Head of caudate nucleus (tissue), 42 donors: ENCODE results near the gene TUBB2B.
"Not testable (repeated sequence)": the region's sequence is repeated elsewhere in the genome, so short reads cannot be mapped to it uniquely, and the experiment has no call there.

Experiments used
- DNase-seq, 42 donors: peaks; one replicate each; pipeline versions ENCODE4 v3.0.0 to v3.0.0-alpha.2; 2020 to 2021; ENCODE audit warnings: mixed read lengths in 7 of 42
- intact Hi-C: fragments of 100-400 bp; cut with DNase I; formaldehyde crosslinking; loops from one replicate; pipeline ENCODE4 v1.15.0; 2022

TUBB2B gene

GRCh38 chr6:3259491-3259958, 32.1 kb upstream of the TUBB2B start:
- intact Hi-C loops, result loop anchor here (10.0 kb wide), 1 partner anchor 265 kb away; the partner anchor contains the start of gene NQO2
- DNase-seq, result peak in 37 of 42 donors; percentile 27 to 81 (median 56)

- intact Hi-C loops, result loop anchor here (10.0 kb wide), 1 partner anchor 264 kb away; the partner anchor contains the start of gene NQO2
Observed at GRCh38 chr6:3258720-3259490, 31.5 kb upstream of the TUBB2B start, which contains the start of gene PSMG4. Gene PSMG4, plus strand, starts transcription at chr6:3258947. Its CDS starts 76 bp downstream, at chr6:3259023.

GRCh38 chr6:3258201-3258600, 30.7 kb upstream of the TUBB2B start:
- no peak for DNase-seq
- intact Hi-C loops, result loop anchor here (10.0 kb wide), 1 partner anchor 263 kb away; the partner anchor contains the start of gene NQO2

More at GRCh38 chr6:3258720-3259490, 31.5 kb upstream of the TUBB2B start, which contains the start of gene PSMG4:
- peak; percentile 79 to 97 (median 96) for DNase-seq

GRCh38 chr6:3253597-3253961, 26.1 kb upstream of the TUBB2B start:
- intact Hi-C loops, result loop anchor here (10.0 kb wide), 1 partner anchor 259 kb away; the partner anchor contains the start of gene NQO2
- DNase-seq, result no peak

GRCh38 chr6:3252861-3253596, 25.6 kb upstream of the TUBB2B start:
- intact Hi-C loops, result loop anchor here (10.0 kb wide), 1 partner anchor 258 kb away; the partner anchor contains the start of gene NQO2
- DNase-seq, result no peak

GRCh38 chr6:3252369-3252768, 24.9 kb upstream of the TUBB2B start:
- intact Hi-C loops, result loop anchor here (10.0 kb wide), 1 partner anchor 258 kb away; the partner anchor contains the start of gene NQO2

GRCh38 chr6:3251462-3252314, 24.2 kb upstream of the TUBB2B start:
- peak; percentile 60 to 95 (median 88) for DNase-seq
- intact Hi-C loops, result loop anchor here (2.0 to 10.0 kb wide), 2 partner anchors 125 to 257 kb away; partner anchors contain the start of gene NQO2

More at GRCh38 chr6:3252369-3252768, 24.9 kb upstream of the TUBB2B start:
- no peak for DNase-seq

GRCh38 chr6:3250231-3250675, 22.8 kb upstream of the TUBB2B start:
- intact Hi-C loops, result loop anchor here (2.0 to 10.0 kb wide), 2 partner anchors 123 to 255 kb away; partner anchors contain the start of gene NQO2
- peak in 3 of 42 donors; percentile 34 to 58 (median 58) for DNase-seq

- no peak for DNase-seq
- intact Hi-C loops, result loop anchor here (2.0 to 10.0 kb wide), 3 partner anchors 95 to 255 kb away; partner anchors contain the start of genes NQO2 and TUBB2A
Observed at GRCh38 chr6:3249821-3250220, 22.4 kb upstream of the TUBB2B start.

- peak; percentile 75 to 96 (median 88) for DNase-seq
- intact Hi-C loops, result loop anchor here (10.0 kb wide), 1 partner anchor 93 kb away; the partner anchor contains the start of gene TUBB2A
Observed at GRCh38 chr6:3247255-3248146, 20.0 kb upstream of the TUBB2B start.

GRCh38 chr6:3245216-3245615, 17.8 kb upstream of the TUBB2B start:
- DNase-seq, result no peak
- intact Hi-C loops, result loop anchor here (10.0 kb wide), 1 partner anchor 90 kb away; the partner anchor contains the start of gene TUBB2A

- intact Hi-C loops, result loop anchor here (10.0 kb wide), 1 partner anchor 90 kb away; the partner anchor contains the start of gene TUBB2A
- DNase-seq, result not testable (repeated sequence)
Observed at GRCh38 chr6:3244832-3245161, 17.3 kb upstream of the TUBB2B start.

GRCh38 chr6:3244003-3244831, 16.8 kb upstream of the TUBB2B start:
- intact Hi-C loops, result loop anchor here (10.0 kb wide), 1 partner anchor 89 kb away; the partner anchor contains the start of gene TUBB2A
- no peak for DNase-seq

GRCh38 chr6:3242768-3243167, 15.3 kb upstream of the TUBB2B start:
- no peak for DNase-seq
- intact Hi-C loops, result loop anchor here (10.0 kb wide), 1 partner anchor 88 kb away; the partner anchor contains the start of gene TUBB2A

GRCh38 chr6:3241745-3242144, 14.3 kb upstream of the TUBB2B start:
- not testable (repeated sequence) for DNase-seq
- intact Hi-C loops, result loop anchor here (10.0 kb wide), 1 partner anchor 87 kb away; the partner anchor contains the start of gene TUBB2A

GRCh38 chr6:3240595-3240994, 13.1 kb upstream of the TUBB2B start:
- no peak for DNase-seq
- intact Hi-C loops, result loop anchor here (10.0 kb wide), 1 partner anchor 86 kb away; the partner anchor contains the start of gene TUBB2A
